Brain microvascular endothelial cell (primary cell): ENCODE measurements around the gene ZNF502.

Experiments used
- DNase-seq: peaks from one replicate; pipeline ENCODE4 v3.0.0-alpha.2; 2020
- H3K27ac ChIP-seq: fragments of 250-450 bp; sonication (Bioruptor Pico); 2 replicates; pipeline ENCODE4 v1.5.1; 2020; ENCODE audit warnings: mild to moderate bottlenecking, moderate library complexity
- H3K27me3 ChIP-seq: fragments of 250-450 bp; sonication (Bioruptor Pico); replicated peaks from 2 replicates; pipeline ENCODE4 v1.5.1; 2020; ENCODE audit warnings: mild to moderate bottlenecking
- H3K36me3 ChIP-seq: fragments of 250-450 bp; sonication (Bioruptor Pico); replicated peaks from 2 replicates; pipeline ENCODE4 v1.5.1; 2020; ENCODE audit warnings: mild to moderate bottlenecking
- H3K4me3 ChIP-seq: 2 replicates; pipeline ENCODE4 v1.5.1; 2011; ENCODE audit warnings: low read depth, mild to moderate bottlenecking, control low read depth, low read length, moderate library complexity
- CTCF ChIP-seq: IDR thresholded peaks from 2 replicates; pipeline ENCODE4 v1.5.1; 2011; ENCODE audit warnings: low read depth, mild to moderate bottlenecking, moderate library complexity, low read length, control low read depth, inconsistent platforms; ENCODE audit errors: missing control alignments
- in situ Hi-C: cut with HindIII; loops from 2 replicates; pipeline ENCODE4 v1.10.0; 2017; ENCODE audit warnings: low sequenced_read_pairs, low pct_ligation_motif_present

ZNF502 gene

DNA sequence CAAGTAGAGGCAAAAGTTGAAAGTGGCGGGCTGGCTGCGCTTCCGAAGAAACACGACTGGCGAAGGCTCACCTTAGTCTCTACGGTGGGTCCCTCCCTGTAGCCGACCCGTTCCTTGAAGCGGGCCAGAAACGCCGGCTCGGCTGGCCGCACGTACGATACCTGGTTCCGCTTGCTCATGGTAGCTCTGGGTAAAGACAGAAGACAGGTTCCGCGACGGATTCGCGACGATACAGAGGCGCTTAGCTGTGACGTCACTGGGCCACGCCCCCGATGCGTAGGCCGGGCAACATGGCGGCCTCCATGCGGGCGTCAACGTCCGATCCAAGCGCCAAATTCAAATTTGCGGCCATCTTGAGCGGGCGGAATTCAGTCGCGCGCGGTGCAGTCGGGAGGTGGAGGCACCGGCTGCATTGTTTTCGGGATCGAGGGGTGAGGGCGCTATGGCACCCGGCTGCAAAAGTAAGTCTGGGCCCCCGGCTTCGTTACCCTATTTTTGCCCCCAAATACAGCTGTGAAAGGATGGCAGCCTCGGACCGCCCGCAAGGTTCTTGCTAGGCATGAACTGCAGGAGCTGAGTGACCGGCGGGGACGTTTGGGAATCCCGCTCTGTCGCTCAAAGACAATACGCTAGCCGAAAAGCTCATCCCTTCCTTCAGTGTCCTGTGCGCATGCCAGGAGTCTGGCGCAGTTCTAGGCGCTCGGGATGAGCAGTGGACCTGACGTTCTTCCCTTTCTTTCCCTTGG lies 49.1 kb downstream of the ZNF502 start, which contains the start of the genes KIAA1143 and KIF15:
KIAA1143 (minus strand) TSS at position 196 of the 746 bp plus-strand sequence; CDS start at position 179, 17 bp downstream.
KIF15 (plus strand) TSS at position 371 of the 746 bp plus-strand sequence; CDS start at position 443, 72 bp downstream.
- peak; percentile 92 for DNase-seq
- Histone ChIP-seq H3K27ac (peak within 1 kb of the TSS; percentile 85), H3K36me3 (peaks cover 2% of the 10 kb centered on the region), H3K27me3 (no peaks in the 10 kb centered on the region), H3K4me3 (peak within 1 kb of the TSS; percentile 91)
- in situ Hi-C loops, result no loop called here
- peak; percentile 8 for TF ChIP-seq CTCF

DNA sequence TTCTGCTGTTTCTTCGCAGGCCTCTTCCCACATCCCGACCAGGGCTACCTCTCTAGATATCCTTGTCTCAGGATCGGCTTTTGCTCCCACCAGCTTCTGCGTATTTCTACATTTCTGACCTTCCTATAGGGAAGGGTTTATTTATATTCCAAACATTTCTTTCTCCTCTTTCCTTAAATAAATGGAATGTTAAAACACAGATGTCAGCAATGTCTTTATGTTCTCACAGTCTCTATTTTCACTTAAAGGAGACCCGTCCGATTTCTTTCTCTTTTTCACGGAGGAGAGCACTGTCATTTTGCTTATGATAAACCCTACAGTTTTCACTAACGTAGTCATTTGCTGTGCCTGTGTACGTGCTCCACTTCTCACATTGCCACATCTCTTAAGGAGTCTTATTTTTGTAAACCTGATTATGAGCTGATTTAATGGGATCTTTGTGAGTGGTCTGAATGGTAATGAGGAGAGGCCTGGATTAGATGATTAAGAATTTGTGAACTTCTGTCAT lies 49.8 kb downstream of the ZNF502 start:
- Histone ChIP-seq H3K36me3 (peaks cover 2% of the 10 kb centered on the region), H3K27me3 (no peaks in the 10 kb centered on the region), H3K4me3 (peak overlapping the region; percentile 91), H3K27ac (no peak overlapping the region)
- peak; percentile 1 for DNase-seq
- TF ChIP-seq CTCF, result no peak
- in situ Hi-C loops, result no loop called here

DNA sequence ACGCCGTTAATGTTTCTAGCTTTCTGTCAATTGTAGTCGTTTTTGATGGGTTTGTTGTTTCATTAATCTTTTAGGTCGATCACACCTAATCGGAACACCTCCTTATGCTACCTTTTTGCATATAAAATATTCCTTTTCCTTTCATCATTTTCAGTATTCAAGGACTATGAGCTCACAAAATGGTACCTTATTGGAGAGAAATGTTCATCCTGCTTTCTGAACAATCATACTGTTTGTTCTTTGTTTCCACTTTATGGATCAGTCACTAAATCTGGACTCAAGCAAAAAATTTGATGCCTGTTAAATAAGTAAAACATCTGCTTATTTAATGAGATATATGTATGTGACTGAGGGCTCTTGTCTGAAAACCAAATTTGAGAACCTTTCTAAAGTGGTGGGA lies 50.2 kb downstream of the ZNF502 start:
- no peak for DNase-seq
- Histone ChIP-seq H3K4me3 (peak overlapping the region; percentile 91), H3K27ac (no peak overlapping the region), H3K36me3 (peaks cover 2% of the 10 kb centered on the region), H3K27me3 (no peaks in the 10 kb centered on the region)
- in situ Hi-C loops, result no loop called here
- no peak for TF ChIP-seq CTCF

- no peak for DNase-seq
- Histone ChIP-seq H3K4me3 (no peak overlapping the region), H3K27me3 (no peaks in the 10 kb centered on the region), H3K36me3 (no peaks in the 10 kb centered on the region), H3K27ac (no peak overlapping the region)
- in situ Hi-C loops, result no loop called here
- no peak for TF ChIP-seq CTCF
Observed at GRCh38 chr3:44764248-44764647, 51.8 kb downstream of the ZNF502 start.

DNA sequence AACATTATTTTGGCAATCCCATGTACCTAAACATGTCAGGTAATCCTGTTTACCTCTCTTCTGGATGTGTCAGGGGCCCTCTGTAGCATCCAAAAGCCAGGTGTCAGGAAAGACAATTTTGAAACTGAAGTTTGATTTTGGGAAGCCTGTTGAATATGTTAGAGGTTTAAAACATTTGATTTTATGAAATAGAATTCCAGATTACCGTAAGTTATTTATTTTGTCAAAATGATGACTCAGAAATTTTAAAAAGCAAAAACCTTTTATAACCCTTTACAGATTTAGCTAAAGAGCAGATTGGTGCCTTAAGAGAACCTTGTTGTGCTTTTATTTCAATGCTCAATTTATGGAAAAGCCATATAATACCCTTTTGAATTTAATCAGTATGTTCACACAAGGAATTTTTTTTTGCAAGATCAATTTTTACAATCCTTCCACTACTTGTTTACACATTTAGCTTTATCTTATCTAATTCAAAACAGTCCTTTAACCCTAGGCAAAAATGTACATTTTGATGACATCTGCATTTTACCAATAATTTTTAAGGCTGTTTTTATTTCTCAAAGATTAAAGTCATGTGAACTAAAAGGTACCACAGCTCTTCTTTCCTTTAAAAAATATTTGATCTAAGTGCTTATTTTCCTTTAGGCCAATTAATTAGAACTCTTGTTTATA lies 59.1 kb downstream of the ZNF502 start:
- in situ Hi-C loops, result no loop called here
- Histone ChIP-seq H3K36me3 (no peaks in the 10 kb centered on the region), H3K4me3 (no peak overlapping the region), H3K27me3 (no peaks in the 10 kb centered on the region), H3K27ac (no peak overlapping the region)
- DNase-seq, result no peak
- no peak for TF ChIP-seq CTCF
